Rectal smooth muscle tissue (tissue), 1 donor: ENCODE data around the gene TMEM9B.
A peak's percentile ranks its signal among the peaks of the same experiment; 100 is the strongest.

ENCODE experiments used
- H3K27ac ChIP-seq: one replicate; pipeline ENCODE4 v1.7.0; 2013; ENCODE audit warnings: low read depth, low read length, inconsistent platforms
- H3K27me3 ChIP-seq: one replicate; pipeline ENCODE4 v1.7.0; 2013; ENCODE audit warnings: low read length; ENCODE audit not compliant: control insufficient read depth, insufficient read depth
- H3K36me3 ChIP-seq: one replicate; pipeline ENCODE4 v1.7.0; 2013; ENCODE audit warnings: low read length; ENCODE audit not compliant: control insufficient read depth, insufficient read depth
- H3K4me1 ChIP-seq: one replicate; pipeline ENCODE4 v1.7.0; 2013; ENCODE audit warnings: low read length; ENCODE audit not compliant: control insufficient read depth, insufficient read depth
- H3K4me3 ChIP-seq: one replicate; pipeline ENCODE4 v1.7.0; 2013; ENCODE audit warnings: low read length
- H3K9ac ChIP-seq: one replicate; pipeline ENCODE4 v1.7.0; 2013; ENCODE audit warnings: low read length

TMEM9B gene

DNA sequence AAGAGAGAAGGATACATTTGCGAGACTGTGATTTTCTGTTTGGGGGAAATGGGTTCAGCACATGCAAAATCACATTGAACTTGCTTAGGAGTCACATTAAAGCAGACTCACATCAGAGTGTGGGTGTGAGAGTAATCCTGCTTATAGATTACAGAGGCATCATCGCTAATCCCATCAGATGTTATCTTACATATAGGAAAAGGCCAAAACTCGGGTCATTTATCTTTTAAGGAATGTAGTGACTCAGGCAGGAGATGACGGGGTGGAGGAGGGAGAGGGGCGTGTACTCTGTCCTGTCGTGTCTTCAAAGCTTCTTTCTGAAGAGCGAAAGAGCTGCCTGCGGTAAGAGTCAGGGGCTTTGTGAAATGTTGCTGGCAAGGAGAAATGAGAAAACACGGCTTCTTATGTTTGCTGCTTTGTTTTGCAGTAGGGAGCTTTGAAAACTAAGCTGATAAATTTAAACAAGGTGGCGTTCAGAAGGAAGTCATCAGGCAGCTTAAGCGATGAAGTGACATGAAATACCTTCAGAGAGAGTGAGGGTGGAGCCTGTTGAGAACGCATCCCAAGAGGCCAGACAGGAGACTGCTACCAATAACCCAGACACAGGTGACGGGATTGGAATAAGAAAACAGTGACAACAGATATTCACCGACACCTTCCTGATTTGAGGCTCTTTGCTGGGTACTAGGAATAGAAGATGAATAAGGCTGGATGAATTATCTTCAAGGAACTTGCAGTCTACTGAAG, 29.3 kb downstream of the TMEM9B start:
- Histone ChIP-seq H3K4me3 (no peak overlapping the region), H3K4me1 (no peaks in the 10 kb centered on the region), H3K27ac (no peak overlapping the region), H3K27me3 (no peaks in the 10 kb centered on the region), H3K9ac (no peak overlapping the region), H3K36me3 (no peaks in the 10 kb centered on the region)

- Histone ChIP-seq H3K27me3 (no peaks in the 10 kb centered on the region), H3K36me3 (no peaks in the 10 kb centered on the region), H3K27ac (no peak overlapping the region), H3K4me3 (no peak overlapping the region), H3K9ac (no peak overlapping the region), H3K4me1 (no peaks in the 10 kb centered on the region)
Measured at GRCh38 chr11:8933931-8934330, 30.3 kb downstream of the TMEM9B start.

GRCh38 chr11:8932564-8933180, 31.6 kb downstream of the TMEM9B start, which contains the start of gene C11orf16:
TSS of gene C11orf16 (minus strand) at chr11:8932947. CDS start at chr11:8932308, 639 bp downstream.
- Histone ChIP-seq H3K27ac (no peak within 1 kb of the TSS), H3K27me3 (no peaks in the 10 kb centered on the region), H3K4me3 (no peak within 1 kb of the TSS), H3K4me1 (no peaks in the 10 kb centered on the region), H3K36me3 (no peaks in the 10 kb centered on the region), H3K9ac (no peak within 1 kb of the TSS)

GRCh38 chr11:8930456-8931175, 33.6 kb downstream of the TMEM9B start:
- Histone ChIP-seq H3K9ac (no peak overlapping the region), H3K36me3 (no peaks in the 10 kb centered on the region), H3K4me3 (no peak overlapping the region), H3K27me3 (no peaks in the 10 kb centered on the region), H3K4me1 (no peaks in the 10 kb centered on the region), H3K27ac (no peak overlapping the region)

DNA sequence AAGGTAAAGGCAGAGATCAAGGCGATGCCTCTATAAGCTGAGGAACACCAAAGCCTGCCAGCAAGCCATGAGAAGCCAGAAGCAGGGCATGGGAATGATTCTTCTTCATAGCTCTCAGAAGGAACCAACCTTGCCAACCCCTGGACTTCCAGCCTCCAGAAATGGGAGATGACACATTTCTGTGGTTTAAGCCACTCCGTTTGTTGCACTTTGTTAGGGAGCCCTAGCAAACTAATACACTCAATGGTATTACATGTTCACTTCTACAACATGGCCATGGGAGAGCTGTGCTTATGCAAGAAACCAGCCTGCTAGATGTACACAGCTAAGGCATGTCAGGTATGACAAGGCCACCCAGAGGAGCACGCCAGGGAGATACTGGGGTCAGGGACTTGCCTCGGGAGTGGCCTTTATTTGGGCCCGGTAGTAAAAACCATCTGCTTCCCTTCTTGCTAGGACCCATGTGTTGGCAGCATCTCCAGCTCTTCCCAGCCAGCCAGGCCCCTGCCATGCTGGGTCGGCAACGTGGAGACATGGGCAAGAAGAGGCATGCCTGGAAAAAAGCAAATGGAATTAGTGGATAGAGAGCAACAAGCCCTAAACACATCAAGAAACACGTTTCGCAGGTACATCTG, 35.1 kb downstream of the TMEM9B start:
- H3K27me3 ChIP-seq: no peaks in the 10 kb centered on the region
- H3K36me3 ChIP-seq: no peaks in the 10 kb centered on the region
- H3K4me1 ChIP-seq: no peaks in the 10 kb centered on the region
- H3K27ac ChIP-seq: no peak overlapping the region
- H3K4me3 ChIP-seq: no peak overlapping the region
- H3K9ac ChIP-seq: no peak overlapping the region

- Histone ChIP-seq H3K4me1 (no peaks in the 10 kb centered on the region), H3K9ac (no peak overlapping the region), H3K27me3 (no peaks in the 10 kb centered on the region), H3K36me3 (no peaks in the 10 kb centered on the region), H3K4me3 (no peak overlapping the region), H3K27ac (no peak overlapping the region)
Measured at GRCh38 chr11:8928205-8928604, 36.0 kb downstream of the TMEM9B start.

DNA sequence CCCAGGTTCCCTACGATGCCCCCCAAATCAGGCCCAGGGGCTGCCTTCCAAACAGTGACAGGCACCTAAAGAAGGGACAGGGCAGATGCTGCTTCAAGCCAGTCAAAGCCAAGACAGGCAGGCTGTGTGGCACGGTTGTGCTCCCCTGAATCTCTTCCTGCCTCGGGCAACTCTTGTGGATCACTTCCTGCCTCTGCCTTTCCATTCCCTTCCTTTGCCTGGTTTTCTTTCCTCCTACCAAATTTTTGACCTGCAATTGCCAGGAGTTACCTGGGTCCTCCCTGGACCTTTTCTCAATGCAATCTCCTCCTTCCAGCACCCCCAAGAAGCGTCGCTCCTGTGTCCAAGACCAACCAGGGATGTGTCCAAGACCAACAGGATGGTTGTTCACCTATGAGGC, 37.0 kb downstream of the TMEM9B start:
- Histone ChIP-seq H3K4me1 (no peaks in the 10 kb centered on the region), H3K27me3 (no peaks in the 10 kb centered on the region), H3K27ac (no peak overlapping the region), H3K9ac (no peak overlapping the region), H3K4me3 (no peak overlapping the region), H3K36me3 (no peaks in the 10 kb centered on the region)

GRCh38 chr11:8926236-8926635, 38.0 kb downstream of the TMEM9B start:
- Histone ChIP-seq H3K4me3 (no peak overlapping the region), H3K4me1 (no peaks in the 10 kb centered on the region), H3K9ac (no peak overlapping the region), H3K27me3 (no peaks in the 10 kb centered on the region), H3K27ac (no peak overlapping the region), H3K36me3 (peaks cover 3% of the 10 kb centered on the region)

DNA sequence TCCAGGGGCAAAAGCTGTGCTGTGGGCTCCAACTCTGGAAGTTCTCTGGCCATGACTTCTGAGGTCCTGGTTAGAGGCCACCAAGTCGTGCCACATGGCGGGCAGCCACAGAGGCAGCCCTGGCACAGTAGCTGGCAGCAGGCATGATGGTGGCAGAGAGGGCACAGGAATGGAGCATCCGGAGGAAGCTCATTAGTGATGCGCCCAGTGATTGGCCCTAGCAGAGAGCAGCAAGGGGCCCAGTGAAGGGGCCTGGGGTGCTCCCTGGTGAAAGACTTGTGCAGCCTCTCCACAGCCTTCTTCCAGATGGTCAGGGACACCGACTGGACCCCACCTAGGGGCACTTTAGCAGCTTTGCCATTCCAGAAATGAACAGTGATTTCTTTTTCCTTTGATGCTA, 38.5 kb downstream of the TMEM9B start:
- Histone ChIP-seq H3K4me1 (no peaks in the 10 kb centered on the region), H3K27me3 (no peaks in the 10 kb centered on the region), H3K4me3 (no peak overlapping the region), H3K27ac (no peak overlapping the region), H3K36me3 (peaks cover 3% of the 10 kb centered on the region), H3K9ac (no peak overlapping the region)

DNA sequence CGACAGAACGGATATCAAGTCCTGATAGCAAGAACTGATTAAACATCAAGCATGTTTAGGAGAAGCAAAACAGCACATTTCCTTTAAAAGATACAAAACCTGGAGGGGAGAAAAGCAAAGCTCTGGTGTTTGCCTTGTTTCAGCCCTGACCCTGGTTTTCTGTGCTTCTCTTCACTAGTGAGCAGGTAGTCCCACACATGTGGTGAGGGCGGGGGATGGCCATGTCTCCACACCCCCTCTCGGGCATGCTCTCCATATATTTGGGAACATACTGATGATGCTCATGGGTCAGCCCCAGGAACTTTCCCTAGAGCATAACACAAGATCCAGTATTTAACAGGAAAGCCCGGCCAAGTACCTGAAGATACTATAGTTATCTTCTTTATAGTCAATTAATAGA, 41.6 kb downstream of the TMEM9B start:
- Histone ChIP-seq H3K36me3 (peaks cover 9% of the 10 kb centered on the region), H3K27ac (no peak overlapping the region), H3K9ac (no peak overlapping the region), H3K4me3 (no peak overlapping the region), H3K4me1 (peaks cover 4% of the 10 kb centered on the region), H3K27me3 (no peaks in the 10 kb centered on the region)

DNA sequence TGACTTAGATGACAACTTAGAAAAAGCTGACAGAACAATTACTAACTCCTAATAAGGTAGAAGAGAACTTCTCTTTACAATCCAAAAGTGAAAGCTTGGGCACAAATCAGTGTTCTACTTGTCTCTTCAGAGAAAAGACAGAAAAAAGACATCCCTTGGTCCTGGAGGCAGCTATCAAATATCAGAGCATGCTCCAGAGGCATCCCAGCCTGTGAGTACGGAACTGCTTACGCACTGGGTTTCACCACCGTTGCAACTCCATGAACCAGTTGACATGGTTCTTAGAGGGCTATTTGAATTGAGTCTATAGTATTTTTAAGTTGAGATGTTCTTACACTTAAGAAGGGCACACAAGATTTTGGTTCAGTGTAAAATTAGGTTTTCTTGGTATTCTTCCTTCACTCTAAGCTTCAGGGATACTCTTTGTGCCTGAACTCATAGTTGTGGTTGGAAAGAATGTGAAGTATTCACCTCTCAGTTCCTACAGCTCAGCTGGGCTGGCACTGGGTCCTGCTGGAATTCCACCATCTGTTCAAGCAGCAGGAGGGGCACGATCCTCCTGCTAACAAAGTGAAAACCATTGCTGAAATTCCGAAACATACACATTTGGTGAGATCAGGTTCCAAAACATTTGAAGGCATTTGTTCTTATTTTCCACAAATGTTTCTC, 47.0 kb downstream of the TMEM9B start:
- H3K27ac ChIP-seq: peak overlapping the region; percentile 56
- peaks cover 19% of the 10 kb centered on the region for H3K4me1 ChIP-seq
- no peak overlapping the region for H3K4me3 ChIP-seq
- no peak overlapping the region for H3K9ac ChIP-seq
- H3K27me3 ChIP-seq: no peaks in the 10 kb centered on the region
- peaks cover 9% of the 10 kb centered on the region for H3K36me3 ChIP-seq

DNA sequence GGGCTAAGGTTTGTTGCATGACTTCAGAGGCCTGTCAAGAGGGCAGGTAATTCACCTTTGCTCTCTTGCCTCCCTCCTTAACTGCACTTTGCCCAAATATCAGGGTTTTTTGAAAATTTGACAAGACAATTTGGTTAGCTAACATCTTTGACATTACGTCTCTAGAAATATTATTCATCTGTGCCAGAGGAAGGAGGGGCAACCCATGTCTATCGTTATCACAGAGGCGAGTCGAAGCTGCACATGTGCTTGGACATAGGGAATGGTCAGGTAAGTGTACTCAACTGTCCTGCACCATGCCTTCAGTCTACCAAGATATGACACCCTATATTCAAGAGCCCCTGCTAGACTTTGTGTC, 49.6 kb downstream of the TMEM9B start:
- Histone ChIP-seq H3K4me3 (no peak overlapping the region), H3K9ac (no peak overlapping the region)

More for the DNA sequence above, 49.6 kb downstream of the TMEM9B start:
- H3K27ac ChIP-seq: peak overlapping the region; percentile 25
- H3K27me3 ChIP-seq: no peaks in the 10 kb centered on the region
- peaks cover 2% of the 10 kb centered on the region for H3K36me3 ChIP-seq
- peaks cover 20% of the 10 kb centered on the region for H3K4me1 ChIP-seq
